CD4-positive, alpha-beta T cell treated with Interleukin-15 for 1 hour (primary cell): ENCODE results near the gene COL17A1.

ENCODE experiments used
- DNase-seq: peaks from one replicate; pipeline ENCODE4 v3.0.0-alpha.2; 2020

COL17A1 gene

DNA sequence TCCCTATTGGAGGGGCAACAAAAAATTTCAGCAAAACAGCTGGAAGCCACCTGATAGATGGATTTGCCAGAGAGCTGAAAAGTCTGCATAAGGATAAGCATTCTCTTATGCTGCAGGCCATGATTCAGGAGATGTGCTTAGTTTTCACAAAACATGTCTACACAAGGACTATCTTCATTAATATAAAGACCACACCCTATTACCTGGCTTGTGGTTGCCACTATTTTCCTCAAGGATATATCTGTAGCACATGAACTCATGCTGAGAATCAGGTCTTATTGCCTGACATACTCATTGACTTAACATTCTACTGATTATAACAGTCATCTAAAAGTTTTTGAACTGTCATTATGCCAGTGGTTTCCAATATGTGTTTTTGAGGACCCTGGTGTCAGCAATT, 7.1 kb upstream of the COL17A1 start:
- no peak for DNase-seq

GRCh38 chr10:104090611-104091010, 4.9 kb upstream of the COL17A1 start:
- no peak for DNase-seq

GRCh38 chr10:104089621-104090020, 3.9 kb upstream of the COL17A1 start:
- no peak for DNase-seq

GRCh38 chr10:104088239-104088638, 2.6 kb upstream of the COL17A1 start:
- DNase-seq, result no peak

DNA sequence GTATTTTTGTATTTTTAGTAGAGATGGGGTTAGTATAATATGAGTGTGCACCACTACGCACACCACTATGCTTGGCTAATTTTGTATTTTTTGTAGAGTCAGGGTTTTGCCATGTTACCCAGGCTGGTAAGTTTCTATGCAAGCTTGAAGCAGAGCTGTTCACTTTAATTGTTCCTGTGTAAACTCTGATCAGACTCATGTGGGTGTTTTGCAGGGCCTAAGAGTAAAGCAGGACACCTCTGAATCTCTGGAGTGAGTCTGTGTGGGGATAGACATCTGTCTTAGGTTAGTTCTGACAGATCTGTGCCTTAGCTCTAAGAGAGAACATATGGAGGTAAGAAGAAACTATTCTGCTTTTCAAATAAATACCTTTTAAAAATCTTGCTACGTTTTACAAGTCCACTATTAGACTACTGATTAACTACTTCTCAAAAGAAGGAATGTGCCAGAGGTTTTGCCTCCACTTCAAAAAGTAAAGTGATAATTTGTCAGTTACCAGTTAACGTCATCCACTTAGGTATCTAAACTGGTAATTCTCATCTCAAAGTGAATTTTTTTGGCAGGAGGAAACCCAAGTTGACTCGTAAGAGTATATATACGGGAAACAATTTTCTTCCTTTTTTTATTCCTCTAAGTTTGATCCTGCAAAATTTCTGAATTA, 1.1 kb downstream of the COL17A1 start:
- DNase-seq, result no peak

GRCh38 chr10:104081998-104082397, 3.7 kb downstream of the COL17A1 start:
- no peak for DNase-seq

DNA sequence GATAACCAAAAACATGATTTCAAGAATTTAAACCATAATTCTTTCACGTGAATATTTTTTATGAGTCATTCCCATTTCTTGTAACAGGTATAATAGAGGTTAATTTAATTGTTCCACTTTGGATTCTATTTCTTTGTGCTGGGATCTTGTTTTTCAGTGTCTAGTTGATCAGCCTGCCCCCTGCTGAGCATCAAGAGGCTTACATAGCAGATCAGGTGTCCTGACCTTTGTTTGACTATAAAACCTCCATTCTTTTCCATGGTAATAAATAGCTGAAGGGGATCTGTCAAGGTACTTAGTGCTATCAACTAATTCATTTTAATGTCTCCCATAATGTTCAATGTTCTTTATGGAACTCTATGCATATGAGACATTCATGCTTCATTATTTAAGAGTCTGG, 4.9 kb downstream of the COL17A1 start:
- DNase-seq, result no peak

DNA sequence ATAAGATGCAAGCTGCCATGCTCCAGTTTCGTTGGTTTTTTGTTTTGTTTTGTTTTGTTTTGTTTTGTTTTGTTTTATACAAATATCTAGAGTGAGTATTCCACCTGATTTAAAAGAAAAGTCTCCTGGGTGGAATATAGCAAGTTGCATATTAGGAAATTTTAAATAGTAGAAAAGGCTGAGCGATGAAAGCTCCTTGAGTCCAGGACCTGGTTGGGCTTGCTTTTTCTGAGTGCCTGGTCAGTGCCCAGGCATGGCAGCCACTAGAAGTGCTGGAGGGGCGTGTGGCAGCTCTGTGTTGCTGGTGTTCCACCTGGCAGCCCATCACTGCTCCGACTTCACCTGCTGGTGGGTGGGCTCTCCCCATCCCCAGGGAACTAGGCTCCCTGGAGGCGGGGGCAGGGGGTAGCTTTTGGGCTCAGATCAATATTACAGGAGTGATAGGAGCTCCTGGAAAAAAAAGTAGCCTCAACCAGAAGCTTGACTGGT, 8.0 kb downstream of the COL17A1 start:
- no peak for DNase-seq

DNA sequence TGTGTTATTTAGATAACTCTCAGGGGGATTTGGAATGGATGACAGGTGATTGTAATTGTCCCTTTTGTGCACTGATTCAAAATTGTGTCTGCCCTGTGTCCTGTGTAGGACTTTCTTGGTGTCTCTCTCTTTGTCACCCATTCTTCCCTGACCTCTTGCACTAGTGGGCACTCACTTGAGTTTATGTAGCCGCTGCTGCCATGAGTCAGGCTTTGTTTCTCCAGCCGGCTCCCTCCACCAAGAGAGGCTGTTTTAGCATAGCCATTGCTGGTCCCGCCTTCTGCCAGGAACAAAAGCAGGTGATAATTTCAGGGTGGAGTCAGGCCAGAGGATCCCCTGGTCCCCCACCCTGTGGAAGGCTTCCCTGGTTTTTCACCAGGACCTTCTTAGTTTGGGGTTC, 8.4 kb downstream of the COL17A1 start:
- DNase-seq, result no peak

DNA sequence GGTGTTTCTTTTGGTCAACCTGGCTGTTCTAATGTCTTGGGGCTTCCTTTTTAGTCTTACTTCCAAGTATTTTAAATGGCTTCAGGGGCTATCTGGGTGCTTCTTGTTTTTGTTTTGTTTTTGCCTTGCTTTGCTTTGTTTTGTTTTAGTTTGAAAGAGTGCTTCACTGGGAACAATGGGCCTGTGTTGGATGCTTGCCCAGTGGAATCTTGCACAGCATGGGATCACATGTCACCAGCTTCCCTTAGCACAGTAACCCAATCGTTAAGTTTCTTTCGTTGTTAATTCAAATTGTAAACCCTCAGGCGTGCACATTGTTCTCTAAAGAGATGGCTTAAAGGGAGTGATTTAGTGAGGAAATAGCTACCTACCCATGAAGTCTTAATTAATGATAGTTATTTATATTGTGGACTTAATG, 8.9 kb downstream of the COL17A1 start:
- no peak for DNase-seq

GRCh38 chr10:104074505-104074904, 11.2 kb downstream of the COL17A1 start:
- DNase-seq, result no peak

GRCh38 chr10:104072786-104073185, 12.9 kb downstream of the COL17A1 start:
- DNase-seq, result no peak

DNA sequence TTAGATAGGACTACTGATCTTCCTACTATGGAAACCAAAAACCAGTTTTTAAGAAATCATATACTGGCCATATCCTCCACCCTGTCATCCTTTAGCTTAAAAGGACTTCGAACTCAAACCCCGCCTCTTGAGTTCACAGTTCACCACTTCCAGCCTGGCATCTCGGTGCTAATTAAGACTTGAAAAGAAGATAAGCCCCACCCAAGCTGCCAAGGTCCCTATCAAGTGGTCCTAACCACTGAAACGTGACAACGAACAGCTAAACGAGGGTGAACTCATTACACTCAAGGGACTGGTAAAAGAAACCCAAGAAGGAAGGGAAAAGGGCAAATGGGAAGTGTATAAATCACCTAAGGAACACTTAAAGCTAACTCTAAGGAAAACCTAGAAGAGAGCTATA, 16.1 kb downstream of the COL17A1 start:
- no peak for DNase-seq

DNA sequence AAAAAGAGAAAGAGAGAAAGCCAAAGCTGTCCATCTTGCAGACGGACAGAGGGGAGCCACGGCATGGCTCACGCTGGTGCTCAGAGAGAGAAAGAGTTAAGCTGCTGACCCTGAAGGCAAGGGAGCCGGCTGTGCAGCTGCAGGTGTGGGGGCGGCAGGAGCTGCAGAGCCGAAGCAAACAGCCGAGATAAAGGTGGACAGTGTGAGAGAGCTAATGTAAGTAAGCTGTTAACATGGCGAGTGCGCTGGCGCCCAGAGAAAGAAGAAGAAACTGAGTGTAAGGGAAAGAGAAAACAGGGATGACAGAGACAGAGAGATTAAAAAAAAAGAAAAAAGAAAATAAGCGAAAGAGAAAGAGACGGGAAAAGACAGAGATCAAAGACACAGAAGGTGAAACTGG, 18.2 kb downstream of the COL17A1 start:
- DNase-seq, result no peak

GRCh38 chr10:104066945-104067344, 18.7 kb downstream of the COL17A1 start:
- DNase-seq, result no peak

DNA sequence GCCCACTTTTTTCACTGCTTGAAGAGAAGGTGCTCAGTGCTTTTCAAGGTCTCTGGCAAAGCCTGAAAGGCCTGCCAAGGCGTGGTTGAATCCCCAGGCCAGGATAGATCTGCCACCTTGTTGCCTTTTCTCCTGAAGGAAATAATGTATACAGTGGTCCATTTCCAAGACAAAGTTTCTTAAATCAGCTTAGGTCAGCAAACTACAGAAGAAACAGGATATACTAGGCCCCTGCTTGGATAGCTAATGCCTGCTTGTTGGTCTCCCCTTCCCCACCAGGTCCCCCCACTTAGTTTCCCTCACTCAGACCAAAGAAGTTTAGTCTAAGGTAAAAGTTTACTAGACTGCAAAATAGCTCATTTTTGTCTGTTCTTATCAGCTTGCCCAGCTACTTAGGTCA, 19.9 kb downstream of the COL17A1 start:
- DNase-seq, result no peak

- DNase-seq, result no peak
Observed at GRCh38 chr10:104061196-104061595, 24.5 kb downstream of the COL17A1 start.

DNA sequence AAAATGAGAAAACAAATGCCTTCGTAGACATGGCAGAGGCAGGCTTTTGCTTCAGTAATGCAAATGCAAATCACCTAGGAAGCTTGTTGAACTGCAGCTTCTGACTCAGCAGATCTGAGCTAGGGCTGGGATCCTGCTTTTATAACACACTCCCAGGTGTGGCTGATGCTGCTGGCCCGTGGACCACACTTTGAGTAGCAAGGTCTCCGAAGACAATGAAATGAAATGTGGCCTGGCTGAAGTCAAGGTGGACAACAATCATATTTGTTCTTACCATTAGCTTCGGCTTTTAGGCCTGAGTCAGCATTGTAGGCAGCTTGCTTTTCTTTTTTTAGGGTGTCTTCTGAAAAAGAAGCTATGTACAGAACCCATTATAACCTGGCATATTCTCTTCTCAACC, 26.3 kb downstream of the COL17A1 start:
- DNase-seq, result no peak

- no peak for DNase-seq
Observed at GRCh38 chr10:104057717-104058116, 28.0 kb downstream of the COL17A1 start.

DNA sequence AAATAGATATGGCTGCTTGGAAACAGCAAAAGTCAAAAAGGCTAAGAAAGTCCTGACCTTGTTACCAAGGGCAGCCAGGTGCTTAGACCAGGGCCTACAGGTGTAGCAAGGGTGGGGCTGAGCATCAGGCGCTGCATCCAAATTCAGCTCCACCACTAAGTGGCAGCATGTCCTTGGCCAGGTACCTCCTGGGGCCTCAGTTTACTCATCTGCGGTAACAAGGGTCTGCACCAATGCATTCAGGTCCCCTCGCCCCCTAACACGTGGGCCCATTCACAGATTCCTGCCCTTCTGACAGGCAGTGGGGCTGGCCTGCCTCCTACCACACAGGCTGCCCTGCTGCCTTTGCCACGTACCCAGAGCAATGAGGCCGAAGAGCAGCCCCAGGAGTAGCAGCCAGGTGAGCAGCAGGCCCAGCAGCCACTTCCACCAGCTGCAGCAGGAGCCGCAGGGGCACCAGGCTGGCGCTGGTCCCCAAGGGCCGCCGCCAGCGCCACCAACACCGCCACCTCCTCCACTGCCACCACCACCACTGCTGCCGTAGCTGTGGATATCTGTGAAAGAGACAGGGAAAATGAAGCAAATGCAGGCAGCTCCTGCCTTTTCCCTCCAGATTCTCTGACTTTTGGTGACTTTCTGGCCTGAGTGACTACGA, 28.9 kb downstream of the COL17A1 start:
- no peak for DNase-seq

DNA sequence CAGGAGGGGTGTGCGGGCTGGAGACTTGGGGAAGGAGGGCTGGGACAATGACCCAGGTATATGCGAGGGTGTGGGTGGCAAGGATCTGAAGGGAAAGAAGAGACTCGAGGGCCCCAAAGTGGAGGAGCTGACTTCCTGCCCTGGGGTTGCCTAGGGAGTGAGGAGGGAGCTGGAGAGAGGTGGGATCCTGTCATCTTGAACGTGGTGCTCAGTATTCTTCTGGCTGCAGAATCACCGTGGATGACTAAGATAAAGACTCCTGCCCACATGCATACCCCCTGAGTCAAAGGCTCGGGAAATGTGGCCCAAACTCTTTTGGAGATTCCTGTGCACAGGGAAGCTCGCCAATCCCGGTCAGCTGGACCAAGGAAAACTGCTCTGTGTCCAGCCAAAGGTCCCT, 31.2 kb downstream of the COL17A1 start:
- no peak for DNase-seq

GRCh38 chr10:104053201-104053600, 32.5 kb downstream of the COL17A1 start:
- no peak for DNase-seq

GRCh38 chr10:104052431-104052830, 33.2 kb downstream of the COL17A1 start:
- no peak for DNase-seq

- DNase-seq, result no peak
Observed at GRCh38 chr10:104049504-104050250, 36.0 kb downstream of the COL17A1 start.
